GM12878 (cell line): ENCODE data around the gene MED25. TPM values are rescaled to one million over a fixed set of nuclear protein-coding genes. Genes with fewer than 3 reads are reported as not detected.

Experiments used
- ASH2L ChIP-seq: fragments of 300-600, 200-600 bp; sonication (generic); IDR thresholded peaks from 2 replicates; pipeline ENCODE4 v1.6.1; 2017; ENCODE audit warnings: low read depth, mild to moderate bottlenecking, borderline replicate concordance
- ATF7 ChIP-seq: fragments of 450-650 bp; IDR thresholded peaks from 2 replicates; pipeline ENCODE4 v1.6.1; 2016; ENCODE audit warnings: low read depth, mild to moderate bottlenecking
- BCL11A ChIP-seq: IDR thresholded peaks from 2 replicates; pipeline ENCODE4 v1.6.1; 2011; ENCODE audit warnings: low read depth, low read length
- BCL3 ChIP-seq: IDR thresholded peaks from 2 replicates; pipeline ENCODE4 v1.6.1; 2011; ENCODE audit warnings: borderline replicate concordance, low read depth, mild to moderate bottlenecking, moderate library complexity, low read length; ENCODE audit not compliant: insufficient read depth, poor library complexity, severe bottlenecking
- BHLHE40 ChIP-seq, 2 experiments: fragments of 450-650 bp in 1 of 2; IDR thresholded peaks; 2 replicates each; pipeline ENCODE4 v1.6.1; 2011 to 2017; ENCODE audit warnings: low read depth in 2 of 2, borderline replicate concordance in 1 of 2, improper control_type of control experiment in 1 of 2, low read length in 1 of 2, mild to moderate bottlenecking in 1 of 2
- CHD1 ChIP-seq: IDR thresholded peaks from 2 replicates; pipeline ENCODE4 v1.6.1; 2012; ENCODE audit warnings: low read depth, low read length, improper control_type of control experiment
- E2F4 ChIP-seq: IDR thresholded peaks from 2 replicates; pipeline ENCODE4 v1.6.1; 2012; ENCODE audit warnings: low read depth, low read length, improper control_type of control experiment
- E2F8 ChIP-seq: fragments of 450-650 bp; IDR thresholded peaks from 2 replicates; pipeline ENCODE4 v1.6.1; 2018; ENCODE audit warnings: mild to moderate bottlenecking, low read depth, moderate library complexity; ENCODE audit not compliant: partially characterized antibody
- EGR1 ChIP-seq, 2 experiments: IDR thresholded peaks; 1 replicate in 1 of 2; 2 replicates in 1 of 2; pipeline ENCODE4 v1.6.1; 2011 to 2012; ENCODE audit warnings: low read depth in 2 of 2, low read length in 2 of 2, borderline replicate concordance in 1 of 2, mild to moderate bottlenecking in 1 of 2, moderate library complexity in 1 of 2
- IKZF1 ChIP-seq: fragments of 450-650 bp; conservative IDR thresholded peaks from 2 replicates; pipeline ENCODE4 v1.6.1; 2017; ENCODE audit warnings: antibody characterized with exemption, mild to moderate bottlenecking
- JUNB ChIP-seq: IDR thresholded peaks from 2 replicates; pipeline ENCODE4 v1.6.1; 2016; ENCODE audit warnings: antibody characterized with exemption, mild to moderate bottlenecking
- KLF5 ChIP-seq: fragments of 450-650 bp; IDR thresholded peaks from 2 replicates; pipeline ENCODE4 v1.6.1; 2014; ENCODE audit warnings: mild to moderate bottlenecking; ENCODE audit not compliant: partially characterized antibody
- LARP7 ChIP-seq: fragments of 450-650 bp; IDR thresholded peaks from 2 replicates; pipeline ENCODE4 v1.6.1; 2017; ENCODE audit warnings: mild to moderate bottlenecking
- MEF2B ChIP-seq: fragments of 450-650 bp; IDR thresholded peaks from 2 replicates; pipeline ENCODE4 v1.6.1; 2018; ENCODE audit warnings: mild to moderate bottlenecking, moderate library complexity; ENCODE audit not compliant: partially characterized antibody, poor library complexity, severe bottlenecking
- MXI1 ChIP-seq: fragments of 150-350 bp; IDR thresholded peaks from 2 replicates; pipeline ENCODE4 v1.6.1; 2011; ENCODE audit warnings: low read depth, mild to moderate bottlenecking, inconsistent platforms, low read length, improper control_type of control experiment
- PAX5 ChIP-seq: IDR thresholded peaks from 2 replicates; pipeline ENCODE4 v1.6.1; 2011; ENCODE audit warnings: low read depth, low read length, borderline replicate concordance
- POLR2A ChIP-seq: IDR thresholded peaks from 2 replicates; pipeline ENCODE4 v1.6.1; 2011; ENCODE audit warnings: low read depth, mild to moderate bottlenecking, low read length
- POU2F2 ChIP-seq: IDR thresholded peaks from 3 replicates; pipeline ENCODE4 v1.6.1; 2011; ENCODE audit warnings: low read depth, mild to moderate bottlenecking, low read length, borderline replicate concordance
- RAD51 ChIP-seq: fragments of 450-650 bp; IDR thresholded peaks from 2 replicates; pipeline ENCODE4 v1.6.1; 2016; ENCODE audit warnings: moderate library complexity, mild to moderate bottlenecking, inconsistent platforms
- STAT3 ChIP-seq: IDR thresholded peaks from 2 replicates; pipeline ENCODE4 v1.6.1; 2011; ENCODE audit warnings: low read depth, low read length, improper control_type of control experiment
- TAF1 ChIP-seq: IDR thresholded peaks from 2 replicates; pipeline ENCODE4 v1.6.1; 2011; ENCODE audit warnings: mild to moderate bottlenecking, low read depth, low read length, borderline replicate concordance
- ZNF274 ChIP-seq: IDR thresholded peaks from one replicate; pipeline ENCODE4 v1.8.0; 2011; ENCODE audit not compliant: insufficient read length, insufficient read depth
- polyA plus RNA-seq, 11 experiments: library from polyadenylated mRNA; depleted of rRNA in 4 of 11; unstranded in 6 of 11; stranded (reverse) in 5 of 11; fragments of >200 nt; fragmentation: Nextera tagmentation in 4 of 11; fragmentation: Illumina TruSeq in 1 of 11; extraction: Ambion mirVana in 4 of 11; extraction: Trizol in 1 of 11; gene quantifications; 1 replicate in 1 of 11; 2 replicates in 10 of 11; pipeline versions ENCODE4 v1.2.1 to v1.2.3, GENCODE V29; 2011 to 2016; ENCODE audit warnings: inconsistent platforms in 2 of 11, missing spikeins in 2 of 11, low read depth in 1 of 11
- total RNA-seq, 4 experiments: library from RNA; depleted of rRNA in 3 of 4; stranded (reverse); fragments of >200 nt in 3 of 4; fragmentation: Illumina TruSeq in 1 of 4; extraction: Trizol in 1 of 4; gene quantifications; 2 replicates each; pipeline versions ENCODE4 v1.2.1 to v1.2.3, GENCODE V29; 2013 to 2021

Gene MED25
- total and polyA plus RNA-seq, 10 of the 15 experiments (the other 5 are each of a cell fraction or from before 2014, with no cell fraction given): 3.5 to 53.9 (median 17.1) TPM

- TF ChIP-seq BCL11A (no peak), TAF1 (peak; percentile 39; the same call in 1 of the 2 replicates), E2F8 (peak; percentile 66), STAT3 (no peak), POLR2A (peak; percentile 87), LARP7 (peak; percentile 94), BCL3 (no peak), PAX5 (peak; percentile 66), KLF5 (peak; percentile 98), IKZF1 (peak; percentile 92), ZNF274 (no peak), POU2F2 (no peak), ASH2L (0 out of 2 replicates have a peak, but pooled peaks have one; percentile 94), MXI1 (peak; percentile 19; the same call in 1 of the 2 replicates), EGR1 (IDR thresholded peaks at IDR 0.05; ENCODE audit: borderline replicate concordance in 1 of 2, low read depth in 2 of 2, low read length in 2 of 2) (peak in 1 of 2 experiments; percentile 57; a peak in 1 of 3 replicates), ATF7 (peak; percentile 95), JUNB (no peak), RAD51 (no peak), BHLHE40 (IDR thresholded peaks at IDR 0.05; ENCODE audit: borderline replicate concordance in 1 of 2, low read depth in 2 of 2, low read length in 1 of 2) (peak; percentile 94 to 97), E2F4 (no peak), CHD1 (peak; percentile 99), MEF2B (peak; percentile 20)
Observed at GRCh38 chr19:49850487-49851342, 32.6 kb downstream of the MED25 start, which contains the start of gene PTOV1 (continued).
